ENCODE data around the gene TET3.

- TF ChIP-seq POLR2AphosphoS5 (IDR thresholded peaks at IDR 0.05) (no peak), POLR2A (IDR thresholded peaks at IDR 0.05) (no peak)
Observed at GRCh38 chr2:74001121-74001520, 16.4 kb downstream of the TET3 start.

Data from sigmoid colon (tissue), 4 donors.